Transverse colon (tissue), 4 donors: ENCODE measurements around the gene HCST. TPM values are rescaled to one million over a fixed set of nuclear protein-coding genes. Genes with fewer than 3 reads are reported as not detected.

Source experiments
- DNase-seq: peaks from one replicate; pipeline ENCODE4 v3.0.0-alpha.2; 2019
- H3K27ac ChIP-seq, 4 donors: fragments of 200-600 bp; sonication (generic); 2 replicates each; pipeline ENCODE4 v1.5.1; 2016 to 2018; ENCODE audit warnings: inconsistent platforms in 4 of 4
- H3K27me3 ChIP-seq: fragments of 200-600 bp; sonication (generic); 2 replicates; pipeline ENCODE4 v1.5.1; 2017; ENCODE audit warnings: inconsistent platforms
- H3K36me3 ChIP-seq, 4 donors: fragments of 200-600 bp; sonication (generic); 2 replicates each; pipeline ENCODE4 v1.5.1; 2017 to 2019; ENCODE audit warnings: inconsistent platforms in 4 of 4
- H3K4me1 ChIP-seq, 4 donors: fragments of 200-600 bp; sonication (generic); 2 replicates each; pipeline ENCODE4 v1.5.1; 2017 to 2020; ENCODE audit warnings: inconsistent platforms in 4 of 4
- H3K4me3 ChIP-seq, 4 donors: fragments of 200-600 bp; sonication (generic); 1 replicate in 1 of 4; 2 replicates in 3 of 4; pipeline versions ENCODE4 v1.5.1 to v1.6.1; 2017 to 2019; ENCODE audit warnings: inconsistent platforms in 4 of 4
- H3K9me3 ChIP-seq, 2 donors: fragments of 200-600 bp; sonication (generic); 2 replicates each; pipeline ENCODE4 v1.5.1; 2017 to 2019; ENCODE audit warnings: inconsistent platforms in 2 of 2
- CTCF ChIP-seq, 5 experiments: fragments of 200-600 bp in 3 of 5; fragments of 450-650 bp in 2 of 5; sonication (generic) in 3 of 5; IDR thresholded peaks; 1 replicate in 2 of 5; 2 replicates in 3 of 5; pipeline ENCODE4 v1.5.1; 2016 to 2017; ENCODE audit warnings: antibody characterized with exemption in 5 of 5, inconsistent platforms in 3 of 5, mild to moderate bottlenecking in 2 of 5, moderate library complexity in 1 of 5
- EP300 ChIP-seq: sonication (generic); formaldehyde crosslinking; IDR thresholded peaks from one replicate; pipeline ENCODE4 v1.6.1; 2017; ENCODE audit warnings: antibody characterized with exemption, low read depth
- POLR2A ChIP-seq: fragments of 450-650 bp; IDR thresholded peaks from one replicate; pipeline ENCODE4 v1.6.1; 2016; ENCODE audit warnings: antibody characterized with exemption, mild to moderate bottlenecking, moderate library complexity
- POLR2AphosphoS5 ChIP-seq, 3 donors: sonication (generic); formaldehyde crosslinking; IDR thresholded peaks; one replicate each; pipeline ENCODE4 v1.6.1; 2016; ENCODE audit warnings: antibody characterized with exemption in 3 of 3
- WGBS, 2 donors: methylation state at CpG; one replicate each; pipeline ENCODE4 v1.1.5; 2018; ENCODE audit warnings: low coverage in 1 of 2; 5-methylcytosine and 5-hydroxymethylcytosine counted together
- in situ Hi-C, 4 donors: fragments of 200-750 bp; cut with MboI; loops; one replicate each; pipeline versions ENCODE4 v1.15.0 to v1.15.1; 2017; ENCODE audit warnings: low sequenced_read_pairs in 3 of 4, low pct_ligation_motif_present in 1 of 4, low pct_unique_long_range_greater_than_20kb in 1 of 4
- intact Hi-C: fragments of 100-400 bp; cut with DNase I; formaldehyde crosslinking; loops from one replicate; pipeline ENCODE4 v1.15.1; 2023; ENCODE audit warnings: low total_unique reads
- total RNA-seq, 4 donors: library from RNA; depleted of rRNA; stranded (reverse); fragments of >200 nt; gene quantifications; one replicate each; pipeline ENCODE4 v1.1.0, GENCODE V29; 2016

Gene HCST
- total RNA-seq, 4 donors from 2014 or later: 9.4 TPM; not detected in 3

- H3K4me1 ChIP-seq: peaks cover 0 to 3% (median under 1%) of the 10 kb centered on the region in 4 donors
- 84 to 88% methylated on average over 8 to 9 of the region's 9 CpGs for WGBS, 2 donors
- no peaks in the 10 kb centered on the region for H3K27me3 ChIP-seq
- no peak overlapping the region for H3K4me3 ChIP-seq
- no peaks in the 10 kb centered on the region for H3K36me3 ChIP-seq
- TF ChIP-seq CTCF (IDR thresholded peaks at IDR 0.05) (no peak), POLR2A (no peak), EP300 (no peak), POLR2AphosphoS5 (IDR thresholded peaks at IDR 0.05) (no peak)
- DNase-seq: no peak
- in situ Hi-C loops (no loop called here), intact Hi-C loops (loop anchor here (5.0 kb wide), 1 partner anchor 1126 kb away; no protein-coding TSS in a partner anchor)
- H3K27ac ChIP-seq: no peak overlapping the region
- no peaks in the 10 kb centered on the region for H3K9me3 ChIP-seq
Observed at GRCh38 chr19:35943321-35944301, 41.3 kb downstream of the HCST start.

- intact Hi-C loops: loop anchor here (5.0 kb wide), 1 partner anchor 1127 kb away; no protein-coding TSS in a partner anchor
- WGBS, 2 donors: 80 to 88% methylated on average over 2 to 21 of the region's 52 CpGs
- Histone ChIP-seq H3K27ac (no peak overlapping the region), H3K4me3 (no peak overlapping the region), H3K4me1 (no peaks in the 10 kb centered on the region), H3K36me3 (no peaks in the 10 kb centered on the region), H3K27me3 (no peaks in the 10 kb centered on the region), H3K9me3 (no peaks in the 10 kb centered on the region)
- no peak for TF ChIP-seq POLR2AphosphoS5 (IDR thresholded peaks at IDR 0.05)
- no peak for TF ChIP-seq CTCF (IDR thresholded peaks at IDR 0.05)
- TF ChIP-seq EP300: no peak
- no peak for TF ChIP-seq POLR2A
- in situ Hi-C loops: no loop called here
- no peak for DNase-seq
Observed at GRCh38 chr19:35944556-35944955, 42.2 kb downstream of the HCST start.

GRCh38 chr19:35945121-35945790, 42.9 kb downstream of the HCST start:
- intact Hi-C loops: no loop called here
- no peaks in the 10 kb centered on the region for H3K36me3 ChIP-seq

More at GRCh38 chr19:35945121-35945790, 42.9 kb downstream of the HCST start:
- no peak overlapping the region for H3K4me3 ChIP-seq
- no peaks in the 10 kb centered on the region for H3K27me3 ChIP-seq
- H3K4me1 ChIP-seq: no peaks in the 10 kb centered on the region
- no peak overlapping the region for H3K27ac ChIP-seq
- TF ChIP-seq EP300 (no peak), CTCF (IDR thresholded peaks at IDR 0.05) (no peak), POLR2AphosphoS5 (IDR thresholded peaks at IDR 0.05) (no peak), POLR2A (no peak)
- in situ Hi-C loops: no loop called here
- WGBS, 2 donors: 85% methylated on average over 9 of the region's 11 CpGs; no CpG with 5 or more reads in 1 of the 2 donors
- H3K9me3 ChIP-seq: no peaks in the 10 kb centered on the region
- no peak for DNase-seq
